Omental fat pad (tissue), 4 donors: ENCODE data around the gene AK8. TPM values are rescaled to one million over a fixed set of nuclear protein-coding genes. Genes with fewer than 3 reads are reported as not detected.

ENCODE experiments used
- ATAC-seq: fragments of 150-250 bp; one replicate; pipeline ENCODE4 v1.9.1; 2016; ENCODE audit warnings: mild to moderate bottlenecking, moderate library complexity; ENCODE audit not compliant: low FRiP score
- DNase-seq: peaks from one replicate; pipeline ENCODE4 v3.0.0-alpha.2; 2019; ENCODE audit warnings: low spot score
- CTCF ChIP-seq, 3 donors: fragments of 450-650 bp; IDR thresholded peaks; one replicate each; pipeline ENCODE4 v1.5.1; 2016 to 2017; ENCODE audit warnings: antibody characterized with exemption in 3 of 3, mild to moderate bottlenecking in 3 of 3, moderate library complexity in 2 of 3
- total RNA-seq, 4 donors: library from RNA; depleted of rRNA; stranded (reverse); fragments of >200 nt; gene quantifications; one replicate each; pipeline ENCODE4 v1.1.0, GENCODE V29; 2016

The AK8 gene
- total RNA-seq: 1 to 10 TPM in 3 of 4 donors, not detected in 1; 1.0 to 1.3 (median 1.3) TPM

GRCh38 chr9:132877824-132878694 lies at the start of gene AK8:
AK8 (minus strand) TSS chr9:132878284; CDS start chr9:132878255, 29 bp downstream.
- DNase-seq (peak; percentile 44), ATAC-seq (peak; percentile 74)
- no peak for TF ChIP-seq CTCF (IDR thresholded peaks at IDR 0.05)

GRCh38 chr9:132927704-132928103 lies 49.6 kb upstream of the AK8 start:
- no peak for DNase-seq
- TF ChIP-seq CTCF (IDR thresholded peaks at IDR 0.05): no peak
- no peak for ATAC-seq

- TF ChIP-seq CTCF (IDR thresholded peaks at IDR 0.05): no peak
- DNase-seq (no peak), ATAC-seq (no peak)
These were observed 45.3 kb upstream of the AK8 start for GRCh38 chr9:132923346-132923902.

GRCh38 chr9:132919614-132920268 lies 41.7 kb upstream of the AK8 start:
- DNase-seq: no peak
- ATAC-seq: no peak
- TF ChIP-seq CTCF (IDR thresholded peaks at IDR 0.05): no peak

- DNase-seq (no peak), ATAC-seq (no peak)
- no peak for TF ChIP-seq CTCF (IDR thresholded peaks at IDR 0.05)
These were observed 36.8 kb upstream of the AK8 start for GRCh38 chr9:132914924-132915323.

GRCh38 chr9:132912131-132912530 lies 34.0 kb upstream of the AK8 start:
- TF ChIP-seq CTCF (IDR thresholded peaks at IDR 0.05): no peak
- no peak for DNase-seq
- ATAC-seq: no peak
